HCT116 (cell line): ENCODE results near the gene GMIP.
"Not testable (repeated sequence)": the region's sequence is repeated elsewhere in the genome, so short reads cannot be mapped to it uniquely, and the experiment has no call there.

Experiments used
- ELF1 ChIP-seq: IDR thresholded peaks from 2 replicates; pipeline ENCODE4 v1.6.1; 2012; ENCODE audit warnings: low read depth, borderline replicate concordance
- EZH2 ChIP-seq: fragments of 200-600 bp; sonication (generic); IDR thresholded peaks from 2 replicates; pipeline ENCODE4 v1.6.1; 2017; ENCODE audit warnings: antibody characterized with exemption, mixed run types
- EZH2phosphoT487 ChIP-seq: fragments of 200-600 bp; IDR thresholded peaks from 2 replicates; pipeline ENCODE4 v1.6.1; 2018; ENCODE audit warnings: antibody characterized with exemption, borderline replicate concordance
- POLR2A ChIP-seq: IDR thresholded peaks from 2 replicates; pipeline ENCODE4 v1.7.0; 2011; ENCODE audit warnings: borderline replicate concordance; ENCODE audit not compliant: insufficient read depth, insufficient read length; ENCODE audit errors: extremely low read depth
- SP1 ChIP-seq: IDR thresholded peaks from 2 replicates; pipeline ENCODE4 v1.6.1; 2012; ENCODE audit warnings: low read depth
- SRF ChIP-seq: IDR thresholded peaks from 2 replicates; pipeline ENCODE4 v1.6.1; 2012; ENCODE audit warnings: low read depth
- TCF7L2 ChIP-seq: IDR thresholded peaks from 2 replicates; pipeline ENCODE4 v1.7.0; 2011; ENCODE audit warnings: borderline replicate concordance, inconsistent platforms; ENCODE audit not compliant: insufficient read depth, insufficient read length; ENCODE audit errors: extremely low read depth
- YY1 ChIP-seq: IDR thresholded peaks from 2 replicates; pipeline ENCODE4 v1.6.1; 2011; ENCODE audit warnings: low read length, low read depth, moderate library complexity, mild to moderate bottlenecking; ENCODE audit not compliant: insufficient replicate concordance; ENCODE audit errors: extremely low read depth
- TF ChIP-seq, protein P1 (sequence below): IDR thresholded peaks from 2 replicates; pipeline ENCODE4 v1.6.1; 2012
- TF ChIP-seq, protein P2 (sequence below), 3 experiments: fragments of 200-600 bp in 1 of 3; sonication (generic) in 1 of 3; IDR thresholded peaks in 2 of 3; conservative IDR thresholded peaks in 1 of 3; 2 replicates each; pipeline ENCODE4 v1.5.1; 2012 to 2017; ENCODE audit warnings: low read depth in 2 of 3, low read length in 2 of 3, antibody characterized with exemption in 1 of 3, borderline replicate concordance in 1 of 3, control low read depth in 1 of 3, mild to moderate bottlenecking in 1 of 3, mixed read lengths in 1 of 3, mixed run types in 1 of 3, moderate library complexity in 1 of 3; ENCODE audit not compliant: insufficient read depth in 1 of 3
- TF ChIP-seq, protein P3 (sequence below): IDR thresholded peaks from 2 replicates; pipeline ENCODE4 v1.6.1; 2011; ENCODE audit warnings: mild to moderate bottlenecking, low read length, moderate library complexity; ENCODE audit not compliant: insufficient replicate concordance; ENCODE audit errors: extremely low read depth

DNA sequence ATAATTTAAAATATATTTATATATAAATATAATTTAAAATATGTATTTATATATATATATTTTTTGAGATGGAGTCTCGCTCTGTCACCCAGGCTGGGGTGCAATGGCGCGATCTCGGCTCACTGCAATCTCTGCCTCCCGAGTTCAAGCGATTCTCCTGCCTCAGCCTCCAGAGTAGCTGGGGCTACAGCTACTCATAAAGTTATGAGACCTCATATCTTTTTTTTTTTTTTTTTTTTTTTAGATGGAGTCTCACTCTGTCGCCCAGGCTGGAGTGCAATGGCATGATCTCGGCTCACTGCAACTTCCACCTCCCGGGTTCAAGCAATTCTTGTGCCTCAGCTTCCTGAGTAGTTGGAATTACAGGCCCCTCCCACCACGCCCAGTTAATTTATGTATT lies 45.6 kb upstream of the GMIP start:
- TF ChIP-seq EZH2phosphoT487, SRF, TCF7L2, SP1, ELF1, POLR2A, EZH2, YY1: not testable (repeated sequence)
- TF ChIP-seq, protein P1, sequence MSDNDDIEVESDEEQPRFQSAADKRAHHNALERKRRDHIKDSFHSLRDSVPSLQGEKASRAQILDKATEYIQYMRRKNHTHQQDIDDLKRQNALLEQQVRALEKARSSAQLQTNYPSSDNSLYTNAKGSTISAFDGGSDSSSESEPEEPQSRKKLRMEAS, result not testable (repeated sequence)
- TF ChIP-seq, protein P2, sequence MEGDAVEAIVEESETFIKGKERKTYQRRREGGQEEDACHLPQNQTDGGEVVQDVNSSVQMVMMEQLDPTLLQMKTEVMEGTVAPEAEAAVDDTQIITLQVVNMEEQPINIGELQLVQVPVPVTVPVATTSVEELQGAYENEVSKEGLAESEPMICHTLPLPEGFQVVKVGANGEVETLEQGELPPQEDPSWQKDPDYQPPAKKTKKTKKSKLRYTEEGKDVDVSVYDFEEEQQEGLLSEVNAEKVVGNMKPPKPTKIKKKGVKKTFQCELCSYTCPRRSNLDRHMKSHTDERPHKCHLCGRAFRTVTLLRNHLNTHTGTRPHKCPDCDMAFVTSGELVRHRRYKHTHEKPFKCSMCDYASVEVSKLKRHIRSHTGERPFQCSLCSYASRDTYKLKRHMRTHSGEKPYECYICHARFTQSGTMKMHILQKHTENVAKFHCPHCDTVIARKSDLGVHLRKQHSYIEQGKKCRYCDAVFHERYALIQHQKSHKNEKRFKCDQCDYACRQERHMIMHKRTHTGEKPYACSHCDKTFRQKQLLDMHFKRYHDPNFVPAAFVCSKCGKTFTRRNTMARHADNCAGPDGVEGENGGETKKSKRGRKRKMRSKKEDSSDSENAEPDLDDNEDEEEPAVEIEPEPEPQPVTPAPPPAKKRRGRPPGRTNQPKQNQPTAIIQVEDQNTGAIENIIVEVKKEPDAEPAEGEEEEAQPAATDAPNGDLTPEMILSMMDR (IDR thresholded peaks at IDR 0.05 in 2 of 3, conservative IDR thresholded peaks at IDR 0.05 in 1 of 3; ENCODE audit: borderline replicate concordance in 1 of 3, insufficient read depth in 1 of 3, low read depth in 2 of 3, low read length in 2 of 3), result not testable (repeated sequence)
- TF ChIP-seq, protein P3, sequence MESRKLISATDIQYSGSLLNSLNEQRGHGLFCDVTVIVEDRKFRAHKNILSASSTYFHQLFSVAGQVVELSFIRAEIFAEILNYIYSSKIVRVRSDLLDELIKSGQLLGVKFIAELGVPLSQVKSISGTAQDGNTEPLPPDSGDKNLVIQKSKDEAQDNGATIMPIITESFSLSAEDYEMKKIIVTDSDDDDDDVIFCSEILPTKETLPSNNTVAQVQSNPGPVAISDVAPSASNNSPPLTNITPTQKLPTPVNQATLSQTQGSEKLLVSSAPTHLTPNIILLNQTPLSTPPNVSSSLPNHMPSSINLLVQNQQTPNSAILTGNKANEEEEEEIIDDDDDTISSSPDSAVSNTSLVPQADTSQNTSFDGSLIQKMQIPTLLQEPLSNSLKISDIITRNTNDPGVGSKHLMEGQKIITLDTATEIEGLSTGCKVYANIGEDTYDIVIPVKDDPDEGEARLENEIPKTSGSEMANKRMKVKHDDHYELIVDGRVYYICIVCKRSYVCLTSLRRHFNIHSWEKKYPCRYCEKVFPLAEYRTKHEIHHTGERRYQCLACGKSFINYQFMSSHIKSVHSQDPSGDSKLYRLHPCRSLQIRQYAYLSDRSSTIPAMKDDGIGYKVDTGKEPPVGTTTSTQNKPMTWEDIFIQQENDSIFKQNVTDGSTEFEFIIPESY, result not testable (repeated sequence)
